CD4-positive, alpha-beta T cell (primary cell): ENCODE data around the gene OPRL1. TPM values are rescaled to one million over a fixed set of nuclear protein-coding genes. Genes with fewer than 3 reads are reported as not detected.

ENCODE experiments used
- ATAC-seq: fragments of 200-7000 bp; cut with Tn5 transposase; one replicate; pipeline ENCODE4 v1.10.0; 2022; ENCODE audit warnings: mild to moderate bottlenecking; ENCODE audit not compliant: poor library complexity
- CTCF ChIA-PET: fragments of 350-600 bp; sonication (Branson Sonifier 250); formaldehyde crosslinking; loops from one replicate; lab custom pipeline; 2021; ENCODE audit warnings: antibody characterized with exemption, inconsistent platforms; lab: Charles Lee
- POLR2A ChIA-PET: fragments of 350-600 bp; sonication (Branson Sonifier 250); formaldehyde crosslinking; loops from one replicate; lab custom pipeline; 2021; ENCODE audit warnings: antibody characterized with exemption, inconsistent platforms; lab: Charles Lee
- DNase-seq, 14 experiments: peaks; one replicate each; pipeline ENCODE4 v3.0.0-alpha.2; 2013 to 2020; ENCODE audit warnings: mixed read lengths in 2 of 14
- H3K27ac ChIP-seq, 2 donors: one replicate each; pipeline versions ENCODE4 v1.5.1 to v1.7.0; 2013; ENCODE audit warnings: low read length in 2 of 2, low read depth in 1 of 2, mild to moderate bottlenecking in 1 of 2
- H3K27me3 ChIP-seq, 2 experiments: 1 replicate in 1 of 2; 2 replicates in 1 of 2; pipeline versions ENCODE4 v1.6.1 to v1.7.0; 2013; ENCODE audit warnings: low read length in 2 of 2, control low read depth in 1 of 2, mild to moderate bottlenecking in 1 of 2, moderate library complexity in 1 of 2; ENCODE audit not compliant: insufficient read depth in 2 of 2, control insufficient read depth in 1 of 2
- H3K36me3 ChIP-seq: one replicate; pipeline ENCODE4 v1.6.1; 2013; ENCODE audit warnings: low read length, control low read depth; ENCODE audit not compliant: insufficient read depth
- H3K4me1 ChIP-seq: one replicate; pipeline ENCODE4 v1.6.1; 2013; ENCODE audit warnings: low read length, control low read depth; ENCODE audit not compliant: insufficient read depth
- H3K4me3 ChIP-seq: one replicate; pipeline ENCODE4 v1.5.1; 2013; ENCODE audit warnings: mild to moderate bottlenecking, low read length, moderate library complexity
- H3K9me3 ChIP-seq, 2 experiments: 1 replicate in 1 of 2; 2 replicates in 1 of 2; pipeline versions ENCODE4 v1.6.1 to v1.7.0; 2013; ENCODE audit warnings: low read length in 2 of 2, mild to moderate bottlenecking in 2 of 2, control low read depth in 1 of 2, moderate library complexity in 1 of 2; ENCODE audit not compliant: control insufficient read depth in 1 of 2, insufficient read depth in 1 of 2
- H3K27ac Mint-ChIP-seq: one replicate; pipeline ENCODE4 v1.8.0; 2020; ENCODE audit warnings: mixed read lengths
- H3K27me3 Mint-ChIP-seq: one replicate; pipeline ENCODE4 v1.8.0; 2021; ENCODE audit warnings: mixed read lengths
- H3K36me3 Mint-ChIP-seq: one replicate; pipeline ENCODE4 v1.8.0; 2021; ENCODE audit warnings: low read depth, mixed read lengths
- H3K4me1 Mint-ChIP-seq: one replicate; pipeline ENCODE4 v1.8.0; 2021; ENCODE audit warnings: low read depth, mixed read lengths
- H3K4me3 Mint-ChIP-seq: one replicate; pipeline ENCODE4 v1.8.0; 2020; ENCODE audit warnings: mild to moderate bottlenecking, mixed read lengths
- H3K9me3 Mint-ChIP-seq: one replicate; pipeline ENCODE4 v1.8.0; 2020; ENCODE audit warnings: mixed read lengths
- CTCF ChIP-seq: fragments of 200-600 bp; IDR thresholded peaks from one replicate; pipeline ENCODE4 v1.8.0; 2022; ENCODE audit warnings: antibody characterized with exemption, mild to moderate bottlenecking
- intact Hi-C, 2 experiments: fragments of 100-400 bp; cut with DNase I in 1 of 2; cut with micrococcal nuclease in 1 of 2; formaldehyde crosslinking; loops; one replicate each; pipeline versions ENCODE4 v1.15.1 to v1.9.0; 2023 to 2025; cut with DNase I, micrococcal nuclease
- total RNA-seq, 174 experiments: library from RNA in 2 of 174; stranded (reverse) in 2 of 174; gene quantifications; one replicate each; pipeline ENCODE4 v1.2.3 and lab custom pipeline; 2021 to 2026

Gene OPRL1
- total RNA-seq, 2 experiments from 2014 or later = 1.0 to 1.2 TPM

- Histone ChIP-seq H3K9me3 (peaks cover 0 to 30% of the 10 kb centered on the region in 2 experiments), H3K27ac (no peak overlapping the region), H3K27me3 (peaks cover 39 to 46% of the 10 kb centered on the region in 2 experiments), H3K4me3 (no peak overlapping the region), H3K36me3 (no peaks in the 10 kb centered on the region), H3K4me1 (peaks cover 16% of the 10 kb centered on the region)
- no peak overlapping the region for H3K27ac Mint-ChIP-seq
- DNase-seq (no peak), ATAC-seq (no peak)
- H3K36me3 Mint-ChIP-seq = no peaks in the 10 kb centered on the region
- H3K9me3 Mint-ChIP-seq = no peaks in the 10 kb centered on the region
- POLR2A ChIA-PET = no interaction called here
- intact Hi-C loops = no loop called here
- no peak for TF ChIP-seq CTCF
- H3K27me3 Mint-ChIP-seq = peaks cover 51% of the 10 kb centered on the region
- peaks cover 6% of the 10 kb centered on the region for H3K4me1 Mint-ChIP-seq
- no peak overlapping the region for H3K4me3 Mint-ChIP-seq
- CTCF ChIA-PET = no interaction called here
Measured at GRCh38 chr20:64051033-64051452, 28.8 kb upstream of the OPRL1 start.

GRCh38 chr20:64051561-64052325, 28.1 kb upstream of the OPRL1 start:
- peaks cover 44% of the 10 kb centered on the region for H3K27me3 Mint-ChIP-seq
- Histone ChIP-seq H3K27ac (no peak overlapping the region), H3K27me3 (peaks cover 37 to 43% of the 10 kb centered on the region in 2 experiments), H3K4me1 (peaks cover 18% of the 10 kb centered on the region), H3K4me3 (no peak overlapping the region), H3K36me3 (no peaks in the 10 kb centered on the region), H3K9me3 (peaks cover 0 to 30% of the 10 kb centered on the region in 2 experiments)
- no peak overlapping the region for H3K27ac Mint-ChIP-seq
- no peaks in the 10 kb centered on the region for H3K9me3 Mint-ChIP-seq
- ATAC-seq = no peak
- TF ChIP-seq CTCF = no peak
- ChIA-PET POLR2A (no interaction called here), CTCF (interaction anchor here (1.6 kb wide), 1 partner anchor 13 kb away, joined by 8 read pairs; no protein-coding TSS in a partner anchor)
- intact Hi-C loops = no loop called here
- peak overlapping the region; percentile 11 for H3K4me3 Mint-ChIP-seq
- no peaks in the 10 kb centered on the region for H3K4me1 Mint-ChIP-seq
- DNase-seq = no peak
- H3K36me3 Mint-ChIP-seq = no peaks in the 10 kb centered on the region

- H3K9me3 Mint-ChIP-seq = no peaks in the 10 kb centered on the region
- Histone ChIP-seq H3K9me3 (peaks cover 0 to 30% of the 10 kb centered on the region in 2 experiments), H3K4me1 (peaks cover 23% of the 10 kb centered on the region), H3K36me3 (no peaks in the 10 kb centered on the region), H3K27me3 (peaks cover 37 to 43% of the 10 kb centered on the region in 2 experiments), H3K27ac (no peak overlapping the region), H3K4me3 (no peak overlapping the region)
- no peak for ATAC-seq
- H3K4me1 Mint-ChIP-seq = no peaks in the 10 kb centered on the region
- DNase-seq = no peak
- H3K4me3 Mint-ChIP-seq = no peak overlapping the region
- POLR2A ChIA-PET = no interaction called here
- peaks cover 38% of the 10 kb centered on the region for H3K27me3 Mint-ChIP-seq
- no peak overlapping the region for H3K27ac Mint-ChIP-seq
- TF ChIP-seq CTCF = no peak
- CTCF ChIA-PET = interaction anchor here (1.6 kb wide), 1 partner anchor 13 kb away, joined by 8 read pairs; no protein-coding TSS in a partner anchor
- intact Hi-C loops = no loop called here
- no peaks in the 10 kb centered on the region for H3K36me3 Mint-ChIP-seq
Measured at GRCh38 chr20:64052326-64052722, 27.6 kb upstream of the OPRL1 start.
